Frontal cortex (tissue), 4 donors: ENCODE measurements around the gene RAB27B. TPM values are rescaled to one million over a fixed set of nuclear protein-coding genes. Genes with fewer than 3 reads are reported as not detected.

Source experiments
- DNase-seq, 2 donors: peaks; one replicate each; pipeline ENCODE4 v3.0.0; 2012; ENCODE audit warnings: low spot score in 2 of 2
- FAIRE-seq: peaks from 2 replicates; lab custom pipeline; 2012; peaks lifted over from hg19 to GRCh38; lab: Jason Lieb, UNC
- total RNA-seq: library from RNA; depleted of rRNA; stranded (reverse); fragments of >200 nt; gene quantifications from one replicate; pipeline ENCODE4 v1.2.3, GENCODE V29; 2014
- donor health status: control.
- donor health status: control.
- donor health status: control.

Gene RAB27B
- total RNA-seq, 1 donor from 2014 or later = 33.0 TPM

DNA sequence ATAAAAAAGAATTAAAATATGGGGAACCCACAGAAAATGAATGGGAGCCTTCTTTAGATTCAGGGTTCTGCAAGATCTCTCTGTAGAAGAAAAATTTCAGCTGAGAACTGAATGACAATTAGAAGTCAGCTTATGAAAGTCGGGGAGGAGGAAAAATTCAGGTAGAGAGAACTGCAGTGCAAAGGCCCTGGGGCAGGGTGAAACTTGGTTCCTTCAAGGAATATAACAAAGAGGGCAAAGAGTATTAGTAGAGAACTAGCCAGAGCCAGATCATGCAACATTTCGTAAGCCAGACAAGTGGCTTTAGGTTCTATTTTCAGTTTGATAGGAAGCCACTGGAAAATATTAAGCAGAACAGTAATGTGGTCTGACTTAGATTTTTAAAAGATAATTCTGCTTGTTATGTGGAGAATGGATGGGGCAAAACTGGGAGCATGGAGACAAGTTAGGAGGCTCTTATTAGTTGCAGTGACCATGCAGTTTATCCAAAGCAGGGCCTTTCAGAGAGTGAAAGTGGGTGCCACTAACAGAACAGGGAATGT is 27.9 kb downstream of the RAB27B start:
- FAIRE-seq = no peak
- no peak for DNase-seq

DNA sequence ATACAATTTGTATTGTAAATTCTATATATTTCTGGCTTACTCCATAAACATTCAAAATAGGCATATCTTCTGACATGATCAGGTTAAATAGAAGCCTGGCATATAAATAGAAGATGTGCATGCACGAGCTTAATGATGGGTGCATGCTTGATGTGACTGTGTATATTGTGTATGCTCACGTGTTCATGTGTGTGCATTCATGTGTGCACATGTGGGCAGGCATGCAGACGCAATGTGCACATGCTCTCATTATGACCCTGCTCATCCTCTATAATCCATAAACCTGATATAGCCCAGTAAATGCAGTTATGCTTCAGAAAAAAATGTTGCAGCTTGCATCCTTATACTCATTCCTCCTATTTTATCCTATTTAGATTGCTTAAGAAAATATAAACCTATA is 29.2 kb downstream of the RAB27B start:
- FAIRE-seq = no peak
- no peak for DNase-seq

DNA sequence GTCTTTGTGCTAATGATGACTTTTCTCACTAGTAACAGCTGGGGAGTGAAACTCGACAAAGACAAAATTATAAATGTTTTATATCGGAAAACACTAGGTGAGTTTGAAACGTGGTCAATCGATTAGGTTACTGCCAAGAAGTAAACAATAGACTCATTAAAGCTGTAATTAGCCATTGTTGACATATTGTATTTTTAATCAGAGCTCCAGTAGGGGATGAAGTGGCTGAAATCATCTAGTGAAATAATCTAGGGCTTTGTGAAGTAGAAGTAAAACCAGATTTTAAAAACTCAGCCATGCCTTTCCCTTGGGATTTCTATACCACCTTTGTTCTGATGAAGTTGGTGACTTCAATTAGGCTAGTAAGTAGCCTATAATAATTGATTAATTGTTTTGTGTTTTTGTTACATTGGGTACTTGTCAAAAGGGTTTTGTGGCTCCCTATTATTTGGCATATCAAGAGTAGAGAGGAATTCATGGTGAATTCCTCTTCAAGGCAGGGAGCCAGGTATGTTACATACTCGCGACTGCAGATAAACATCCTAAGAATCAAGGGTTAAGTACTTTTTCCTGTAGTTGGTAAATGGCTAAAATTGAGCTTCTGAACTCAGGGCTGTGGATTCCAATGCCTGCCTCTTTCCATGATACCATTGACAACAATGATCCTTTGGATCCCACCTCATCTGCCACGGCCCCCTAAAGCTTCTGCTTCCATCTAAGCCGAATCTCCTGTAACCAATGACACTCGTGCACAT is 31.6 kb downstream of the RAB27B start:
- DNase-seq = no peak
- FAIRE-seq = no peak

DNA sequence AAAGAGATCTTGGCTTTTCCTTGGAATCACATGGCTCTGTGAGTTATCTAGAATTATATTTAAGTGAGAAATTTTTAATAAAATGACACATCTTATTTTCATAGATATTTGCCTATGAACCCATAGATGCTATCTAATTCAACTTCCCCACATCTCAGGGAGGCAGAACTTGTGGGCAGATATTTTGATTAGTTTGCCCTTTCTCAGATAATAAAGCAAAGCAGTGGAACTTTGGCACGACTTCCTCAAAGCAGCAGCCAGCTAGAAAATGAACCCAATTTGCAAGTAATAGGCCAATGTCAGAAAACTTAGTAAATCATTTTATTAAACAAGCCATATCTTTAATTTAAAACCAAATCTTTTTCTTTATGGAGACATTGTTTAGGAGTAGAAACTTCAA is 32.7 kb downstream of the RAB27B start:
- DNase-seq (no peak), FAIRE-seq (no peak)

DNA sequence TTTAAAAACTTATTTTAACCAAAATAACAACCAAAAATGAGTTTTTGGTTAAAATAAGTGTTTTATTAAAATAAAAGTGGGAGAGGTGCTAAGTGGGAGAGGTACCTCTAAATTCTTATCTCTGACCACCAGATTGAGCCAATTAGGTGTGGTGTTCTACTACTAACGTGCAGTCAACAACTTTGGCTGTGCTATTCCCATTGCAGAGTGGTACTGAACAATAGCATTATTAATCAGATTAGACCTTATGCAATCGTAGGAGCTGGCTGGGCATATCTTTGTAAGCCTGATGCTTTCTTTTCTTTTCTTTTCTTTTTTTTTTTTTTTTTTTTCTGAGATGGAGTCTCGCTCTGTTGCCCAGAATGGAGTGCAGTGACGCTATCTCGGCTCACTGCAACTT is 38.9 kb downstream of the RAB27B start:
- FAIRE-seq (no peak), DNase-seq (no peak)

DNA sequence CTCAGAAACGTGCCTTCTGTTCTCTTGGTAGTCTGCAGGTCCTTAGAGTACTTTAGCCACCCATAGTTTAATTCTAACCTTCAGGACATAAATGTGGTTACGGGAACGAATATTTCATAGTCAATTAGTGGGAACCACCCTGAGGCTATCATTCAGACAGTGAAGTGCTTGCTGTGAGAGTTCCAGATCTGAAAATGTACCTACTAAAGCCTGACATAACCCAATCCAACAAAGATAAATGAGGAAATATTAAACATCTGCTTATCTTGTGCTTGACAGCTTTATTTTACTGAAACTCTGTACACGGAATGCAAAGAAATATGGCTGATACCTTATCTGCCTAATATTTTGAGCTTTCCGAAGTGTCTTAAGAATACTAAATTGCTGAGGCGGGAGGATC is 43.0 kb downstream of the RAB27B start:
- DNase-seq (no peak), FAIRE-seq (no peak)

DNA sequence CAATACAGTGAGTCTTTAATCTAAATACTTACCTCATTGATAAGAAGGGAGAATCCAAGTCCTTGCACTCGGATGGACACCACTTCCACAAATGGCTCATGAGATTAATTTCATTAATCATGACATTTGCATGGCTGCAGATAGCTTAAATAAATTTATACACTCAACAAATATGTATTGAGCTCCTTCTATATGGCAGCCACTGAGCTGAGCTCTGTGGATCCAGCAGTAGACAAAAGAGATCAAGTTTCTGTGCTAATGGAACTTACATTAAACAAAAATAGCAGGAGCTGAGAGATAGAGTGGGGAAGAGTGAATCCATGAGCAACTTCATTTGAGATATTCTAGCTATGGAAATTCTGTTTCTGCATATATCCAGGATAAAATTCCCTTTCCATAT is 44.4 kb downstream of the RAB27B start:
- no peak for DNase-seq
- no peak for FAIRE-seq

DNA sequence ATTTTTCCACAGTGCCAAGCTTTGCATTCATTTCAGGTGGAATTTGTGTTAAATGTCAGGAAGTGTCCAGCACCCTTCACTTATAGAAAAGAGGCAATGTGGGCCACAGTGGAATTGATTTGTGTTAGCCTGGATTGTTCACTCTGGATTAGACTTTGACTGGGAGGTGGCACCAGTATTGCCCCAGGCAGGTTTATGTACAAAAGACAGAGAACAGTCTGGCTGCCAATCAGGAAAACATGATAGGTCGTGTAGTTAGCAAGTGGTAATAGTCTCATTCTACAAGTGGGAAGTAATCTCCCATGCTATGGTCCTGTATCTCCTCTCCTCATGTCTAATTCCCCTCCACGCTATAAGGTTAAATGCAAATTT is 45.6 kb downstream of the RAB27B start:
- FAIRE-seq = no peak
- DNase-seq = no peak

DNA sequence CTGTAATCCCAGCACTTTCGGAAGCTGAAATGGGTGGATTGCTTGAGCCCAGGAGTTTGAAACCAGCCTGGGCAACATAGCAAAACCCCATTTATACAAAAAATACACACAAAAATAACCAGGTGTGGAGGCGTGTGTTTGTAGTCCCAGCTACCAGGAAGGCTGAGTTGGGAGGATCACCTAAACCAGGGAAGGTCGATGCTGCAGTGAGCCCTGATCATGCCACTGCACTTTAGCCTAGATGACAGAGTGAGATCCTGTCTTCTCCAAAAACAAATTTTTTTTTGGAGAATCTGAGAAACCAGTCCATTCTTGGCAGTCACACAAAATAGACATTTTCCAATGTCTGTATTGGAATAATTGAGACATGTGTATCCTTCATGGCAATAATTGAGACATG is 46.8 kb downstream of the RAB27B start:
- DNase-seq (no peak), FAIRE-seq (no peak)

DNA sequence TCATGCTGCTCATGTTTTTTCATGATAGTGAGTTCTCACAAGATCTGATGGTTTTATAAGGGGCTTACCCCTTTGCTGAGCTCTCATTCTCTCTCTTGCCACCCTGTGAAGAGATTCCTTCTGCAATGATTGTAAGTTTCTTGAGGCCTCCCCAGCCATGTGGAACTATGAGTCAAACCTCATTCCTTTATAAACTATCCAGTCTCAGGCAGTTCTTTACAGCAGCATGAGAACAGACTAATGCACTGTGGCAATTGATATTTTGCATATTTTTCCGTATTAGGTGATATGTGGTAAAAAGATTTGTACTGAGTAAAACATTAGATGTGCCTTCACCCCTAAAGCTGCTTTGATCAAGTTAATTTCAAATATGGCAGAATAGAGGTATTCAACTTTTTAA is 48.8 kb downstream of the RAB27B start:
- DNase-seq = no peak
- no peak for FAIRE-seq

DNA sequence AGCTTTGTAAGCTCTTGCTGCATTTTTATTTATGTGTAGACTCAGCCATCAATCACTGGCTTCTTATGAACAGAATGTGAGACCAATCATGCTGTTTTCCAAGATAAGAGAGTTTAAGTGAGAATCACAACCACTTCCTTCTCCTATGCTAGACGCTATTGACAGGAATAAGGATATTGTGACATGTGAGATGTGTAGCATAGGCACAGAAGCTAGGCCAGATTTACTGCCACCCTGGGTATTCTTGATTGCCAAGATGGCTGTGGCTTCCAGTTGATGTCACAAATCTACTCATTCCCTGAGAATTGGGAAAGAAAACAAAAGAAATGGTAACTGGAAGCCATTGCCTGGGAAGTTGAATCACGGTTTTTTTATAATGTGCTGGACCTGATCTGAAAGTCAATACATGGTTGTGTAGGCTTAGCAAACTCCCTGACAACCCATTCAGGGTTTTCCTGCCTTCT is 49.9 kb downstream of the RAB27B start:
- DNase-seq (no peak), FAIRE-seq (no peak)

DNA sequence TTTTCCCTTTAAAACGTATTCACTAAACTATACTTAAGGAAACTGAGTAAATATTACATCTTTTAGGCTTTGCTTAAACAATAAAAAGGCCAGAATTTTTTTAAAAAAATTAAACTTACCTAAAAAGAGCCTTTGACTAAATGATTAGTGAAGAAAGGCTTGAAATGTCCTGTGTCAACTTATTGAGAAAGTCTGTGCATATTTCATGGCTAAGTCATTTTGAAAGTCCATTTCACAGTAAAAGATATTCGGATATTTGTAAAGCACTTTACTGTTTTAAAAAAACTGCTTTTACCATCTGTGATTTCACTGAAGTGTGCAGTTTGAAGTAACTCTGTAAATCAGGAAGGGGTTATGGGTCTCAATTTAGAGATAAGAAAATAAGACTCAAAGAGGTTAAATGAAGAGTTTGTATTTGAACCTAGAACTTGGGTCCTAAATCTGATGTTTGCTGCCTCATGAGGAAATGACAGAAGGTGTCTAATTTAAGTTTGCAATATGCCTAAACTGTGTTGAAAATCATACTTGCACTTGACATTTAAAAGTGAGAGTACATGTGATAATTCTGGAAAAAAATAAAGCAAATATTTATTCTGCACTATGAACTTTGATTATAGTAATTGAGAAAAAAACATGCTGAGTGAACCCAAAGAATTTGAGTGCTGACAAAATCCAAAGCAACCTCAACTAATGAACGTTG is 50.5 kb downstream of the RAB27B start:
- DNase-seq (no peak), FAIRE-seq (no peak)

DNA sequence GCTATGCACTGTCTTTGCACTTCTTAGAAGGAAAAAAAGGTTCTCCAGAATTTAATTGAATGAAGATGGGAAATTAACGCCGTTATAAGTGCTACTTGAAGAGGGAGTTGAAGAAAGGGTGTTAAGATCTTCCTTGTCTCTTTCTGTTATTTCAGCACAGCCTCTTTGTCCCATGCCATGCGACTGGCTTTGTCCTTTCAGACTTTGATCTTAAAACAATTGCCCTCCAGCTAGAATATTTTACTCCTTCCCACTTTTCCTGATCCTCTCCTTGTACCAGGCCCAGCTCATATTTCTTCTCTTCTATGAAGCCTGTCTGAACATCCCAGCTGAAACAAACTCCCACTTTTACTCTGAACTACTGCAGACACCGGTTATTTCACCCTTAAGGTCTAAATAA is 51.4 kb downstream of the RAB27B start:
- FAIRE-seq (no peak), DNase-seq (no peak)

DNA sequence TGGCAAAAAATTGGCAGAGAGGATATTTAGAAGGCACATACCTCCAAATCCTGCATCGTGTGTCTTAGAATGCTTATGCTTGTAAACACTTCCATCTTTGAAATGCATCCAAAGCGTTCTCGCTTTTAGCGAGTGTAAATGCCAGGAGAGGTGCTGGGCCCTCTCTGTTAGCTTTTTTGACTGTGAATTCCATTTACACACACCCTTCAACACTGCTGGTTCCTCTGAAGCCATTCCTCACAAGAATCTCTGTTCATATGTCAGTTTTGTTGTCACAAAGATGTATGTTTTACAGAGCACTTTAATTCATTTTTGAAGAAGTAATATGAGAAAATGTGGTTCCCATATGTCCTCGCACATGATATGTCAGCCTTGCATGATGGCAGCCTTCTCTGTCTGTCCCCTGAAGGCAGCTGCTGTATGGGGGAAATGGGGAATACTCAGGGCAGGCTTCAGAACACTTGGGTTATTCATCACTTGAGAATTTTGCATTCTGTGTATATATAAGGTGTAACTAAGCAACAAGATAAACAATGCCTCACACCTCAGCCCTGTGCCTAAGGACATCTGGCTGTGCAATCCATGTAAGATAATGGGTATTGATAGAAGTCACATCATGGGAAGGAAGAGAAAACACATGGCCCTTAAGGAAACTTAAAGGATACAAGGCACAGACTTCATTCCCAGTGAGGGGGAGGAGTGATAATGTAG is 52.3 kb downstream of the RAB27B start:
- FAIRE-seq = no peak
- DNase-seq = no peak

DNA sequence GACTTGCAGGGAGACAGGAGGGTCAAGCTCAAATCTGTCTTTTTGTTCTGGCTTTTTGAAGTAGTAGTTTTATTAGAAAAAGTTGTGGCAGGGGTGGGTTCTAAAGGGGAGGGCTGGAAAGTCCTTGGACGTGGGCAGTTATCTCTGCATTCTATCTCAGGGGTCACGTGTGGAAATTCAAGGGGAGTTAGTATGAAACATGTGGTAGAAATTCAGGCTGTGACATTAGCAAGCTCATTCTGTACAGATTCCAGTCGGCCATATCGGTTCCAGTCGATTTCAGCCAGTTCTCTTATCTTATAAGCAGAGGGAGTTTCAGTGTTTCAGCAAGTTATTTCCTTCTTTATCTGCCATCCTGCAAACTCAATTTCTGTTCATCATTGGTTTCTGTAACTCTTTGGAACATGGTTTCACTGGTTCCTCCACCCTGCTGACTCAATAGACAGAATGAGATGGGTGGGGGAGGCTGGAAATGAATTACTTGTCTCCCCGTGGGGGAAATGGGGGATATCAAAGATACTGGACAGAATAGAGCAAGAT is 53.0 kb downstream of the RAB27B start:
- DNase-seq (no peak), FAIRE-seq (no peak)

DNA sequence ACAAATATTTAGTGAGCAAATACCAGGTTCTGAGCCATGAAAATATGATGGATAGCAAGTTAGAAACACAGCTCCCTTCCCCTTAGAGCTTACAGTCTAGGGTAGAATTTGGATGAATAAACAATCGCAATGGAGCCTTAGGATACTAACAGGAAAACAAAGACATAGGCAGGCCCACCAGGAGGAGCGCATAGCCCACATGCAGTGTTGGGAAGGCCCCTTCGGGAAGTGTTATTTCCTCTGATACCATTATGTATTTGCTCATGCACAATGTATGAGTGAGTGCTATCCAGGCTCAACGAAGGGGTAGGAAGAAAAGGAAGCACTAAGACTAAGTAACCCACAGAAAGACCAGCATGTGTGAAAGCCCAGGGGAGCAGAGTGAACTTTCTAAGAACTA is 54.0 kb downstream of the RAB27B start:
- FAIRE-seq (no peak), DNase-seq (no peak)

DNA sequence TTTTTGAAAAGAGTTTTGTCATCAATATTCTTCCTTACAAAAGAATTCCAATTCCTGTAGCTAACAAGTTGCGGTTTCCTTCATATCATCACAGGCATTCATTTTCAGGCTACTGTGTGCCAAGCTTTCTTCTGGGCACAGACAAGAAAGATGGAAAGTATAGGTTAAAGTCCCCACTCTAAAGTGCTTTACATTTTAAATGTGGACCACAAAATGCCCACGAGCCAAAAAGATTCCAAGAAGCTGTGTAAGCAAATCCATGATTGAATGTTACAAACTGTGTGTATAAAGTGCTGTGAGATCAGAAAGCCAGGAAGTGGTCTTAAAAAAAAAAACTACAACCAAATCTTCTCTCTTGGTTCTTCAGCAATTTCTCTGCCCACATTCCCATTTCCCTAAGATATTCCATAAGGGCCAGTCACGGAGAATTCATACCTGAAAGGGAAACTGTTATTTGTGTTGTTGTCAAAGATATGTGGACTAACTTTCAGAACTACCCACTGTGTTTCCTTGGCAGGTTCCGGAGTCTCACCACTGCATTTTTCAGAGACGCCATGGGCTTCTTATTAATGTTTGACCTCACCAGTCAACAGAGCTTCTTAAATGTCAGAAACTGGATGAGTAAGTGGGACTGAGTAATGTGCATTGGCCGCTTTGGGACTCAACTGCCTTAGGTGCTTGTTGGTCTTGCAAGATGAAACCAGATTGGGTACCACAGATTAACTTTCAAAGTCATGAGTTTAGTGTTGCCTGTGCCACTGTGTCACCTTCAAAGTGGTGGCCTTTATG is 55.7 kb downstream of the RAB27B start:
- no peak for FAIRE-seq
- DNase-seq = no peak

DNA sequence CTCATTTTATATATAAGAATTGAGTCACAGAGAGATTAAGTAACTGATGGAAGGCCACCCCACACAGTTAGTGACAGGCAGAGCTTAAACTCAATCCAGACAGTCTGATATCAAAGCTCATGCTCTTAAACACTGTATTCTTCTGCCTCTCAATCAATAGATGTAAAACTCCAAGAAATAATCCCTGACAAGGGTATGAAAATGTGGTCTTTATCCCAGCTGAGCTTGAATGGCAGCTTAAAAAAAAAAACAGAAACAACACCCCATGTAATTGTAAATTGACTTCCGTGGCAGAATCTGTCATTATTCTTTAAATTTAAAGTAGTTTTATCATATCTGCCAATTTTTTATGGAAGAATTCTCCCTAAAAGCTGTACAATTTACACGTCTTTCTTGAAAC is 60.1 kb downstream of the RAB27B start:
- no peak for FAIRE-seq

DNA sequence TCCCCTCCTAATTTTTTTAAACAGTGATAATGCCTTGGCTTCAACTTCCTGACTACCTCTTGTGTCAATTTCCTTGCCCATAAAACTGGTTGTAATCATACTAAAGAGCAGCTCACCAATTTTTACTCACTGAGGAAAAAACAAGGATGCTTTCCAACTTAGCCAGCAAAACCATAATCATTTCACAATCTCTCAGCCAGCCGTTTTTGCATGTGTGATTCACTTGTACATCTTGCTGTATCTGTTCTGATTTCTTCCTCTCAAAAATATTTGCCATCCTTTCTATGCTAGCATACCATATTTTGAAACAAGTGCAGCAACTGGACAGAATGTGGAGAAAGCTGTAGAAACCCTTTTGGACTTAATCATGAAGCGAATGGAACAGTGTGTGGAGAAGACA is 60.7 kb downstream of the RAB27B start:
- no peak for FAIRE-seq
- no peak for DNase-seq

More for the DNA sequence above, 60.1 kb downstream of the RAB27B start:
- DNase-seq = no peak

DNA sequence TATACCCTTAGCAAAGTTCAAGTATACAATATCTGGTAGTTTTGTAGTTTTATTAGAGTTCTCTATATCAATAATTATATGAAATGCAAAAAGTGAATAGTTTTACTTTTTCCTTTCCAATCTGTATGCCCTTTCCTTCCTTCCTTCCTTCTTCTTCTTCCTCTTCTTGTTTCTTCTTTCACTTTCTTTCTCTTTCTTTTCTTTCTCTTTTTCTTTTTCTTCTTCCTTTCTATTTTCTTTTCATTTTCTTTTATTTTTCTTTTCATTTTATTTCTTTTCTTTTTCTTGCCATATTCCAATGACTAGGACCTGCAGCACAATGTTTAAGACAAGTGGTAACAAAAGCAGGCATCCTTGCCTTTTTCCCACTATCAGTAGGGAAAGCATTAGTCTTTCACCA is 71.2 kb downstream of the RAB27B start:
- DNase-seq (no peak), FAIRE-seq (no peak)
